ENCODE measurements around the gene EXOC3L1. TPM values are rescaled to one million over a fixed set of nuclear protein-coding genes. Genes with fewer than 3 reads are reported as not detected.

EXOC3L1 gene
- total RNA-seq, 1 experiment from 2014 or later: not detected

DNA sequence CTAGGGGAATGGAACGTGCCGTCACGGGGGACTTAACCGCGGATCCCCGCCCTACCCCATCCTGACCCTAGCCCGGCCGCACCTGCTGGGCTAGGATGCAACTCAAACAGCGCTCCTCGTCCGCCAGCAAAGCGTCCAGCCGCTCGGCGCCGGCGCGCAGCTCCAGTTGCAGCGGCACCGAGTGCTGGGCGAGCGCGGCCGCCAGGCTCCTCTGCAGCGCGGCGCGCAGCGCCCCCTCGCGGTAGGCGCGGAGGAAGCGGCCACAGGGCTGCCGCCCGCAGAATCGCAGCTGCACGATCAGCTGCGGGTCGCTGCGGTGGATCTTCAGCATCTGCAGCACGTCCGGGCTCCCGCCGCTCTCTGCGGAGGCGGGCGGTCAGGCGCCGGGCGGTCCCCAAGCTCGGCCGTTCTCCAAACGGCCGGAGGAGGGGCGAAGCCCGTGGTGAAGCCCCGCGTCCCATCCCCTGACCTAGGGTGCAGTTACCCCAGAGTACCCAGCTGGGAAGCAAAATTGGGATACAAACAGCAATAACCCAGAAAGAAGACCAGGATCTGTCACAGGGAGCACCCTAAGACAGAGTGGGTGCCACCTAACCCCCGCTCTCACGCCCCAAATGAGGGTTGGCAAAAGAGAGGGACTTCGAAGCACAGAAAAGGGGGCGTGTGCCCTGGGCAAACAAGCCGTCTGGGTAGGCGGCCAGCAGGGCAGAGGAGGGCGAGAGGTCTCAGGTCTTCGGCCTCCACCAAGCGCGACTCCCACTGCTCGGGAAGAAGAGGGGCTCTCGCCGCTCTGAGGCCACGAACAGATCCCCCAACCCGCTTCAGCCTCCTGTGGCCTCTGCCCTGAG lies 34.4 kb downstream of the EXOC3L1 start:
- Histone ChIP-seq H3K36me3 (ENCODE audit: low read depth) (no peaks in the 10 kb centered on the region), H3K4me2 (no peak overlapping the region), H3K79me2 (ENCODE audit: low read depth) (peaks cover 9% of the 10 kb centered on the region; the same call in 1 of the 2 replicates), H4K20me1 (ENCODE audit: insufficient read depth) (0 out of 2 replicates have a peak, but pooled peaks cover 3% of the 10 kb centered on the region), H3K9me2 (ENCODE audit: insufficient read depth) (no peaks in the 10 kb centered on the region), H3K4me1 (replicated peaks; ENCODE audit: insufficient read depth) (peaks cover 9% of the 10 kb centered on the region), H2AFZ (no peak overlapping the region), H3K4me3 (no peak overlapping the region), H3K9me3 (ENCODE audit: insufficient read depth, low read depth) (no peaks in the 10 kb centered on the region), H3F3A (ENCODE audit: insufficient read depth, low read depth) (peaks cover 29% of the 10 kb centered on the region; the same call in 1 of the 2 replicates), H3K27ac (no peak overlapping the region), H3K27me3 (ENCODE audit: insufficient read depth, low read depth) (no peaks in the 10 kb centered on the region)
- ChIA-PET POLR2A (ENCODE audit: unreplicated experiment) (no interaction called here), CTCF (interaction anchor here (0.7 to 1.3 kb wide), 3 partner anchors 15 to 138 kb away, joined by 4 to 9 read pairs (median 6); partner anchors contain the start of gene NOL3)
- no TSS peak for BruUV-seq (replicated peaks)
- peak in 1 of 2 experiments; percentile 62 for DNase-seq
- no peak for TF ChIP-seq EZH2 (IDR thresholded peaks at IDR 0.05; ENCODE audit: low read depth)
- TF ChIP-seq, protein P1, sequence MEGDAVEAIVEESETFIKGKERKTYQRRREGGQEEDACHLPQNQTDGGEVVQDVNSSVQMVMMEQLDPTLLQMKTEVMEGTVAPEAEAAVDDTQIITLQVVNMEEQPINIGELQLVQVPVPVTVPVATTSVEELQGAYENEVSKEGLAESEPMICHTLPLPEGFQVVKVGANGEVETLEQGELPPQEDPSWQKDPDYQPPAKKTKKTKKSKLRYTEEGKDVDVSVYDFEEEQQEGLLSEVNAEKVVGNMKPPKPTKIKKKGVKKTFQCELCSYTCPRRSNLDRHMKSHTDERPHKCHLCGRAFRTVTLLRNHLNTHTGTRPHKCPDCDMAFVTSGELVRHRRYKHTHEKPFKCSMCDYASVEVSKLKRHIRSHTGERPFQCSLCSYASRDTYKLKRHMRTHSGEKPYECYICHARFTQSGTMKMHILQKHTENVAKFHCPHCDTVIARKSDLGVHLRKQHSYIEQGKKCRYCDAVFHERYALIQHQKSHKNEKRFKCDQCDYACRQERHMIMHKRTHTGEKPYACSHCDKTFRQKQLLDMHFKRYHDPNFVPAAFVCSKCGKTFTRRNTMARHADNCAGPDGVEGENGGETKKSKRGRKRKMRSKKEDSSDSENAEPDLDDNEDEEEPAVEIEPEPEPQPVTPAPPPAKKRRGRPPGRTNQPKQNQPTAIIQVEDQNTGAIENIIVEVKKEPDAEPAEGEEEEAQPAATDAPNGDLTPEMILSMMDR (conservative IDR thresholded peaks at IDR 0.05): no peak
- intact Hi-C loops (cut with micrococcal nuclease; ENCODE audit: unreplicated experiment): loop anchor here (1.0 to 5.0 kb wide), 2 partner anchors 43 to 137 kb away; no protein-coding TSS in a partner anchor

DNA sequence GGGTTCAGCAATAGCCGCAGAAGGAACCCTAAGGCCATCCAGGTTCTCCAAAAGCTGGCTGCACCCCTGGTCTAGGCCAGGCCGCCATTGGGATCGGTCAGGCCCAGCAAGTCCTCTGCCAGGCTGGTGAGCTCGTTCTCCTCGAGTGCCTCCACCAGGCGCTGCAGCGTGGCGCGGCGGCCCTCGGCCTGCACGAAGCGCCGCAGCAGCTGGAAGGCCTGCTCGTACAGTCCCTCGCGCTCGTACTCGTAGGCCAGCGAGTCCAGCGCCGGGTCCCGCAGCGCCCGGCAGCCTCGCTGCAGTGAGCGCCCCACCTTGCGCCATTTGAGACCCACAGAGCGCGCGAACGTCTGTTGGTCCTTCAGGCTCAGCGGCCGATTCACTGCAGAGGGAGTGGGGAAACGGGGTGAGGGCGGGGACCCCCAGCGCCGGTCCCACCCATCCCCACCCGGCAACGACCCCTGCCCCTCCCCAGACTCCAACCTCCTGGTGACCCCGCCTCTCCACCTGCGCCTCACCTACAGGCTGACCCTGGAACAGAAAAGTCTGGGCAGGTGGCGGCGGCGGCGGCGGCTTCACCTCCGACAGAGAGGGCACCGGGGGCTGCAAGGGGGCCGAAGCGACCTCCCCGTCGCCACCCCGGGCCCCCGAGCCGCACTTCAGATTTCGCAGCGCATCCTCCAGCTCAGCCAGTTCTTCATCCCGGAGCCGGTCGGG lies 35.2 kb downstream of the EXOC3L1 start:
- H4K20me1 ChIP-seq (ENCODE audit: insufficient read depth): 0 out of 2 replicates have a peak, but pooled peaks cover 3% of the 10 kb centered on the region
- no peak overlapping the region for H3K4me2 ChIP-seq
- H3K9me3 ChIP-seq (ENCODE audit: insufficient read depth, low read depth): no peaks in the 10 kb centered on the region
- H3F3A ChIP-seq (ENCODE audit: insufficient read depth, low read depth): peaks cover 29% of the 10 kb centered on the region; the same call in 1 of the 2 replicates
- intact Hi-C loops (cut with micrococcal nuclease; ENCODE audit: unreplicated experiment): loop anchor here (1.0 to 5.0 kb wide), 2 partner anchors 42 to 136 kb away; no protein-coding TSS in a partner anchor
- H3K27me3 ChIP-seq (ENCODE audit: insufficient read depth, low read depth): no peaks in the 10 kb centered on the region
- no peak overlapping the region for H3K4me3 ChIP-seq
- ChIA-PET POLR2A (ENCODE audit: unreplicated experiment) (no interaction called here), CTCF (interaction anchor here (0.7 to 1.3 kb wide), 3 partner anchors 15 to 137 kb away, joined by 4 to 9 read pairs (median 6); partner anchors contain the start of gene NOL3)
- H3K36me3 ChIP-seq (ENCODE audit: low read depth): no peaks in the 10 kb centered on the region
- peaks cover 9% of the 10 kb centered on the region for H3K4me1 ChIP-seq (replicated peaks; ENCODE audit: insufficient read depth)
- H3K27ac ChIP-seq: no peak overlapping the region
- BruUV-seq (replicated peaks): no TSS peak
- no peak for DNase-seq
- peaks cover 9% of the 10 kb centered on the region; the same call in 1 of the 2 replicates for H3K79me2 ChIP-seq (ENCODE audit: low read depth)
- no peak for TF ChIP-seq EZH2 (IDR thresholded peaks at IDR 0.05; ENCODE audit: low read depth)
- TF ChIP-seq, protein P1 (conservative IDR thresholded peaks at IDR 0.05): no peak
- H2AFZ ChIP-seq: no peak overlapping the region
- H3K9me2 ChIP-seq (ENCODE audit: insufficient read depth): no peaks in the 10 kb centered on the region

Data from PC-9 (cell line).